HG02763 (cell line): ENCODE measurements around the gene EFHD2.
"Not testable (repeated sequence)": the region's sequence is repeated elsewhere in the genome, so short reads cannot be mapped to it uniquely, and the experiment has no call there.

Experiments used
- ATAC-seq: cut with Tn5 transposase; IDR thresholded peaks from one replicate; pipeline ENCODE4 v1.9.1; 2021; ENCODE audit warnings: mild to moderate bottlenecking, moderate library complexity; ENCODE audit not compliant: unreplicated experiment

EFHD2 gene

DNA sequence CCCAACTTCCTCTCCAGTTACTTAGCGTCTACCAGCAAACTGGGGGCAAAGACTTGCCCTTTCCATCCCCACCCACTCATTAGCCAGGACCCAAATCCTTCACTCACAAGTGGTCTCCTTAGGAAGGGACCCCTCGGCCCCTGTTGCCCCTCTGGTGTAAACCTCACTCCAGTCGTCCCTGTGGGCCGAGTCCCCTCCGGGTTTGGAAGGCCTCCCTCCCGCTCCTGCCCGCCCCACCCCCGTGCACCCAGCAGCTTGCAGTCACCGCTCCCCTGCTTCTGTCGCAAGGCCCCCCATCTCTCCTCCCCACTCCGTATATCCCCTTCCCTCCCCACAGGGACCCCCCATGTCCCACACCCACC is 1.2 kb downstream of the EFHD2 start:
- no peak for ATAC-seq

DNA sequence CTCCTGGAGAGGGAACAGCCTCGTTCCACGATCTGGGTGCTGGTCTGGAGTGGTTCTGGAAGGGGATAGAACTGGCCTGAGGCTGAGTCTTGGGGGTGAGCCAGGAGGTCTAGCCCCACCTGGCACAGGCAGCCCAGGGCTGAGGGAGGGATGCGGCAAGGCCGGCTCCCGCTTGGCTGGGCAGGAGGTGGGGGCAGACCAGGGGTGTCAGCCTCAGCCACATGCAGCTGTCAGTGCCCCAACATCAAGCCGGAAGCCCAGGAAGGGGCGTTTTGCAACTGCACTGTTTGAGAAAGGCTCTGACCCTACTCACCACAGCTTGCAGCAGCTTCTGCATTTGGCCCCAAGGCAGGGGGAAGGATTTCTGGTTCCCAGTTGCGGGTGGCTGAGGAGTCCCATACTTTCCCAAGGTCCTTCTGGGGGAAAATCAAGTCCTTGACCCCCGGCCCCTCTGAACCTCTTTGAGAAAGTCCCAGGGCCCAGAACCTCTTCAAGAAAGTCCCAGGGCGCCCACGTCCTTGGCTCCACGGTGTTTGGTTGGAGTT is 2.0 kb downstream of the EFHD2 start:
- peak; percentile 42 for ATAC-seq

DNA sequence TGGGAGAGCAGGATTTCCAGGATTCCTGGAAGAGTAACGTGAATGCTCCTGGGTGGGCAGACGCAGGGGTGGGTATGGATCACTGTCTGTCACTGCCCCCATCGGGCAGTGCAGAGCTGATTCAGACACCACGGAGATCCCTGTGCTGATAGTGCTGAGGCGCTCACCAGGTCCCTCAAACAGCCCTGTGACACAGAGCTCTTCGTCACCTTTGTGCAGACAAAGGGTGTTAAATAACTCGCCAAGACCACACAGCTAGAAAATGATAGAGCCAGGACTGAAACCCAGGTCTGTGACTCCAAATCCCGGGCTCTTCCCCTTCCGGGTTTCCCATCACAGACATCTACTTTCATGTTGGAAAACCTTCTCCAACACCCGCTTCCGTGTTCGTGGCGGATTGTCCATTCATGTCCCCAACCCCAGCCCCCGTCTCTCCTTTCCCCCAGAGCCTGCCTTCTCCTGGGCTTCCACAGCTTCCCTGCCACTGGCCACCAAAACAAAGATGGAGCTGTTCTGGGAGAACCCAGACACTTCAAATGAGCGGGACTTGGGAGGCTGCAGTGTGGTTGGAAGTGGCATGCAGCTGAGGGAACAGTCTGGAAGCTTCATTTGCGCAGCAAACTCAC is 2.6 kb downstream of the EFHD2 start:
- ATAC-seq = no peak

DNA sequence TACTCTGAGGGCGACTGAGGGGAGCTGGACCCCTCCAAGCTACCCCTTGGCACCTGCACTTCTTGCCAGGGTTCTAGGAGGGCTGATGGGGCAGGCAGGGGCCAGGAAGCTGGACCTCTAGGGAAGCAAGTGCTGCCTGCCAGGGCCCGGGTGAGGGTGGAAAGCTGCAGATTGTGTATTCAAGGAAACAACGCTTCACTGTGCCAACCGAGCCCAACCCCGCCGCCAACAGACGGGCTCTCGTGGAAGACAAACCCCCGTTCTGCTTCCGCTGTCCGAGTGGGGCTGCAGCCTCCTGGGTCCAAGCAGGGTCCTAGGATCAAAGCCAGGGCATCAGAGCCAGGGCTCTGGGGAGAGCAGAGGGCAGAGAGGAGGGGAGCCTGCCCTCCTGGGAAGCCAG is 3.2 kb downstream of the EFHD2 start:
- ATAC-seq = no peak

DNA sequence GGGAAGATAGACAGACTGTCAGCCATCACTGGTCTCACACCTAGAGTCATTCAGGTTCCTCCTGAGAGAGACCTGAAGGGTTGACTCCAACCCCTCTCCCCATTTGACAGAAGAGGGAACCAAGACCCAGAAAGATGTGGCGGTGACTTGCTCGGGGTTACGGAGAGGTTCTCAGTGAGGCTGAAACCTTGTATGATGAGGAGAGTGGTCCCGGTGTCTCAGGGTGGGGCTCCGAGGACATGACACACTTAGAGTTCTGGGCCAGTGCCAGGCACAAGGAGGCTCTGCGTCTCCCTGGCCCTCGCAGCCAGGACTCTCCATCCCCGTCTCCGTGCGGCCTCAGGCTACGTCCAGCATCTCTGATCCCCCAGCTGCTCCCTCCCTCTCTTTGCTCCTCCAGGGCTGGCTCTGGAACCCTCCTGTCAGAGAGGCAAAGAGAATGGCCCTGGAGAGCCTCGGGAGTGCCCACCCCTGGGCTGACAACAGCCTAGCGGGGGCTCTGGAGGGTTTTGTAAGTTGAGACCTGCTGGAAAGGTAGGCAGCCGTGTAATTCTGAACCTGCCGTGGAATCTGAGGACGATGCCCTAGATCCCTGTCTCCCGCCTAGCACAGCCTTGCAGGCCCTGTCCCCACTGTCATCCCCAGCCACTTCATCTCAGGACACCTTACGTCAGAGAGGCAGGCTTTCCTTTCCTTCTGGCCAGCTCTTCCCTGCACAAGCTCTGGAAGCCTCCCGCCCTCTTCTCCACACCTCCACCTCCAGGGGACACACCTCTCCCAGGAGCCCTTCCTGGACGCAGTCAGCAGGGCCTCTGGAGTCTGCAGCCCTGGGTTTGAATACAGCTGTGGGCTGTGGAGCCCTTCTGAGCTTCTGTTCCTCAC is 4.1 kb downstream of the EFHD2 start:
- ATAC-seq = no peak

DNA sequence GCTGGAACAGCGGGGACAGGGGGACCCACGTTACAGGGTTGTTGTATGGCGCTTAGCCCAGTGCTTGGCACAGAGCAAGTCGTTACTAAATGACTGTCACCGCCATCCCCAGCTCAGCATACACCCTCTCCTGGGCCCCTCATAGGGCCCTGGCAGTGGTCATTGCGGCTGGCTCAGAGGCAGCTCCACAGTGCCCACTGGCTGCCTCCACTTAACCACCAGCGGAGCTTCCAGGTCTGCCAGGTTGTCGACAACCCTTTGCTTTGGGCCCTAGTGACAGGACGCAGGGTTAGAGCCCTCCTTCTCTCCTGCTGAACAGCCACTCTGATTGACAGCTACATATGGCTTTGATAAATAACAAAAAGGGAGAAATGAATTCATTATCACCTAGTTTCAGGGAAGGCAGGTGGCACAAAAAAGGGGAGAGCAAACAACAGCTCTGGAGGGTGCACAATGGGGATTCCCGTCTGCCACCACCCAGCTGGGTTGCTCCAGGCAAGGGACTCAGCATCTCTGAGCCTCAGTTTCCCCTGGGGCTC is 4.8 kb downstream of the EFHD2 start:
- ATAC-seq = no peak

DNA sequence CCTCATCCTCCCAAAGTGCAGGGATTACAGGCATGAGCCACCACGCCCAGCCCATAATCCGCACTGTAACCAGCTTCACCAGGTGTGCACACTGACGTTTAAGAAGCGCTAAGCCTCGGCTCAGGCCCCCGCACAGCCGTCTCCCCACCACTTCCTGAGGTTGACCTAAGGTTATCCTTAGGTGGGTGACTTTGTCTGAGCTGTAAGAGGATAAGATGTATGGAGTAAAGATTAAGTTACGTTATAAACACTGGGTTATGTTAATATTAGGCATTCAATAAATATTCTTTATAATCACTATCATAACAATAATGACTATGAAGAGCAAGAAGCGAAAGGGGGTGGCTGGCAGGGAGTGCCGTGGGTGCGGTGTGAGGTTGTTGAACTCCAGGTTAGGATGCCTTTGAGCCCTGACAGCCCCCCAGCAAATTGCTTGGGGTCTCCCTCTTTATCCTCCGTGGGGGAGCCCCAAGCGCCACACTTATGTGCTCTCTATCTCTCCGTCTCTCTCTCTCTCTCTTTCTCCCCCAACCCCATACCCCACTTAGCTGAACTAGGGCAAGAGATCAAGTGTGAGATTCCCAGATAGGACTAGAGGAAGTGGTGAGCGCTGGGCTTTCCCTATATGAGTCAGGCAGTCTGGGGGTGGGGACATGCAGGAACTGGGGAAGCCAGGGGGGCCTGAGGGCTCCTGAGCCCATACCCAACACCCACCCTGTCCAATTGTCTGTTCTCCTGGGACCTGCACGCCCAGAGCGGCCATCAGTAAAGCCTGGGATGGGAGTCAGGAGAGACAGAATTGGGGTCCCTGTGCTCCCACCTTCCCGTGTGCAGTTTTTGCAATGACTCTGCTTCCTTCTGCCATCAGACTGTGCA is 7.6 kb downstream of the EFHD2 start:
- ATAC-seq = no peak

DNA sequence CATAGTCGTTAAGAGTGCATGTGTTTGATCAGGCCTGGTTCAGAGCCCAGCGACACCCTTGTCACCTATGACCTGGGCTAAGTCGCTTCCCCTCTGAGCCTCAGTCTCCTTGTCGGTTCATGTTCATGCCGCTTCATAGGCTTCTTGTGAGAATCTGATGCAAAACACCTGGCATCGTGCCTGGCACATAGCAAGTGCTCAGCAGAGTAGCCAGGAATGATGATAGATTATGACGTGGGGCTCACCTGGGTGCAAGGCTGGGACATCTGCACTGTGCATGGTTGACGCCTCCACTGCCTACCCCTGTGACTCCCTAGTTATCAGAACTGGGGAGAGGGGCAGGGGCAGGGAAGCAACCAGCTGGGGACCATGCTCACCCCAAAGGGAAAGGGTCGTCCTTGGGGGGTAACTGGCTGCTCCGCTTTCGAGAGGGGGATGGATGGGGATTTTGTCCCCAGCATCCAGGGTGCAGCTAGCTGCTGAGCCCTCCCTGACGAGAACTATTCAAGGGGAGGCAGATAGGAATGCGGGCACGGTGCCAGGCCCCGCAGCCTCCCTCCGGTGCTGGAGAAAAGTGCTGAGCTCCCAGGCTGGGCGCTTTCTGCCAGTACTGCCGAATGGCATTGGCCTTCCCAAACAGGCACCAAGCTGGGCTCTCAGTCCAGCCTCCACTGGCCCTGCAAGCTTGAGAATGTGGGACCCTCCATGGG is 9.3 kb downstream of the EFHD2 start:
- no peak for ATAC-seq

DNA sequence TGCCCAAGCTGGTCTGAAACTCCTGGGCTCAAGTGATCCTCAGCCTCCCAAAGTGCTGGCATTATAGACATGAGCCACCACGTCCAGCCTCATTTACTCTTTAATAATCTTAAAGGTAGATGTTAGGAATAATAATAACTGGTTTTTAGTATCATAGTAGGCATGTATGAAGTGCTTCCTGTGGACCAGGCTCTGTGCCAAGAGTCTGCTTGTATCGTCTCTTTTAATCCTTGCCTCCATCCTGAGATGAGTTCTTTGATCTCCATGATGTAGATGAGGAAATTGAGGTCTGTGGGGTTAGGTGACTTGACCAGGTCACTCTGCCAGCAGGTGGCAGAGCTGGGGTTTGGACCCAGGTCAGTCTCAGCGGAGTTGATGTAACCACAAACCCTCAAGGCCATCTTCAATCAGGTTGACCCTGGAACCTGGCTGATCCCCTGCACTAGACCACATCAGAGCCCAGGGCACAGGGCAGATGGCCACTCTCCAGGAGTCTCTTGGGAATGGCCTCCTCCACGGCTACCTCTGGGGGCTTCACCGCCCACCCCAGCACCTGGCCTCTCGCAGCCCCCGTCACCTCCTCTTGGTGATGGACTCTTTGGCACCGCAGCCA is 11.3 kb downstream of the EFHD2 start:
- no peak for ATAC-seq

DNA sequence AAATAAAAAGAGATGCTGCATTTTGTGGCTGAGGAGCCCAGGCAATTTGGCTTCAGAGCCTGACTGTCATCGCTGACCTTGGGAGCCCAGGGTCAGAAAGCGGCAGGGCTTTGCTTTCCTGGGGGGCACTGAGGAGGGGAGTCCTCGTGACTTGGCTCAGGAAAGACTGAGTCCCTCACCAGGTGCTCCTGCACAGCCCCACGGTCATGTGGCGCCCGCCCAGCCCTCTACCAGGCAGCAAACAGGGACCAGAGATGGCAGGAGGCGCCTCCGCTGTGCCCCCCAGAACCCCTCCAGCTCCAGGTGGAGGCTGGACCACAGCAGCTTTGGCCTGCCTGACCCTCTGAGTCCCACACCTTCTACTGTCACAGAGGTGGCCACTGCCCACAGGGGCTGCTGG is 13.2 kb downstream of the EFHD2 start:
- no peak for ATAC-seq

DNA sequence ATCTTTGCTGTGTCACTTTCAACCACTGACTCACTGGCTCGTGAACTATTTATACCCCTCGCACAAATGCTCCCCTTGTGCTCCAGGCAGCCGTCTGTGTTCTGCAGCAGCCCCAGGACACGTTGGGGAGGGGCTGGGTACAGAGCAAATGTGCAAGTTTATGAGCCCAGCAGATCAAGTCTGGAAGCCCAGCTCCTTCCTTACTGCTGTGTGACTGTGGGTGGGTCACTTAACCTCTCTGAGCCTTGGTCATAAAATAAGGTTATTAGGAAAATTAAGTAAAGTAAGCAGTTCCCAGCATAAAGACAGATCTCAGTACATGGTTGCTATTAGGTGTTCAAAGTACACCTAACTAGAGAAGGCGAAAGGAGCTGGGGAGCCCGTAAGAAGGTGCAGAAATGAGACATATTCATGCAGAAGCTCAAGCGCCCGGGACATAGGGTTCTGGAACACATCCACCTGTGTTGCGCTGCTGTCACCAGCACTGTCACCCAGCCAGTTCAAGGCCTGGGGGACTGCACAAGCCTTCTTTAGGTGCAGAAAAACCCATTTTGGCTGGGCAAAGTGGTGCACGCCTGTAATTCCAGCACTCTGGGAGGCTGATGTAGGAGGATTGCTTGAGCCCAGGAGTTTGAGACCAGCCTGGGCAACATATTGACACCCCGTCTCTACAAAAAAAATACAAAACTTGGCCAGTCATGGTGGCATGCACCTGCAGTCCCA is 13.8 kb downstream of the EFHD2 start:
- ATAC-seq = no peak

DNA sequence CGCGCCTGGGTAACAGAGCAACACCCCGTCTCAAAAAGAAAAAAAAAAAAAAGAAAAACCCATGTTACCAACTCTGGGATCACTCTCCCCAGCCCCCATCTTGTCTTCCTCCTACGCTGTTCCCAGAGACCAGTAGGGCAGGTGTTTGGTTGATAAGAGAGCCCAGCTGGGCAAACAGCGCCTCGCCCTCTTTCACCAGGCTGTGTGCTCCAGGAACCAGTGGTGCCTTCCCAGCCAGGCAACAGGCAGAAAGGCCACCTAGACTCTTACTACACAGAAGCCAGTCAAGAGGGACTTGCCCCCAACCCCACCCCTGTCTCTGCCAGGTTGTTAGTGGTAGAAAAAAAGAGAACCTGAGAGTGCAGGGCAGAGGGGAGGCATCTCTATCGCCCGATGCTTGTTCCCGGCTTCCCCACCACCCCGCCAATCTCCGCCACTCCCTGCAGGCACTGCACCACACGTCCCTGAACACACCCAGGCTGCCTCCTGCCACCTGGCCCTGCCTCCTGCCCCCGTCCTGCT is 14.5 kb downstream of the EFHD2 start:
- ATAC-seq = no peak

DNA sequence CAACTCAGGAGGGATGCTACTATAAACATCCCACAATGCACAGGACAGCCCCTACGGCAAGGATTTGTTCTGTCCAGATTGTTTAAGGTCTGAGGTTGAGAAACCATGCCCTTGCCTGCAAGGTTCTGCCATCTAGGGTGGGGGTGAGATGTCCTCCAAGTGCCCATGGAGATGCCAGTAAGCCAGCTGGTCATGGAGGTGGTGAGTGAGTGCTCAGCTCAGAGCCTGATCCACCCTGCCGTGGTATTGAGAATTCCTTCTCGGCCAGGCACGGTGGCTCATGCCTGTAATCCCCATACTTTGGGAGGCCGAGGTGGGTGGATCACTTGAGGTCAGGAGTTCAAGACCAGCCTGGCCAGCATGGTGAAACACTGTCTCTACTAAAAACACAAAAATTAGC is 15.3 kb downstream of the EFHD2 start:
- ATAC-seq = no peak

DNA sequence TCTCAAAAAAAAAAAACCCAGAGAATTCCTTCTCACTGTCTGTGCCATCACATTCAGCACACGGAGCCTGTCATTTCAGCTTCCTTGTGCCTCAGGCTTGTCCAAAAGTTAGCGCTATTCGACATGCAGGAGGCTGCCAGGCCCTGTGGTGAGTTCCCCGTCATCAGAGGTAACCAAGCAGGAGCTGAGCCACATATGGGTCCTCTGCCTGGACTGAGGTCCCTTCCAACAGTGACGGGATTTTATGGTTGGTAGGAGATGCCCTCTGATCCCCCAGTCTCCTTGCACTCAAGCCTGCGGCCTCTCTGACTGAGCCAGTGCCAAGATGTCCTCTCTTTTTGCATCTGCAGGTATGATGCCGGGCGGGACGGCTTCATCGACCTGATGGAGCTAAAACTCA is 15.8 kb downstream of the EFHD2 start:
- no peak for ATAC-seq

DNA sequence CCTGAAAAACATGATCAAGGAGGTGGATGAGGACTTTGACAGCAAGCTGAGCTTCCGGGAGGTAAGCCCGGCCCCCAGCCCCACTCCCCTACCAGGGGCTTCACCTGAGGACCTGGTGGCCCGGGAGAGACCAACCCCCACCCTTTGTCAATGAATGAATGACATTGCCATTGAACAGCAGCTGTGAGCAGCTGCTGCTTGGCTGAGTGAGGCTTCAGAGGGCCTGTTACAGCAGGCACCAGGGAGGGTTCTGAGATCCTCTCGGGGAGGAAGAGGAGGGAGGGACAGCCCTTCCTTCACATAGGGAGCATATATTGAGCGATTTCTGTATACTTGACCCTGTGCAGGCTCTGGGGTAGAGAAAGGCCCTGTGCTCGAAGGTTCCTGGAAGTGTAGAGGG is 16.3 kb downstream of the EFHD2 start:
- no peak for ATAC-seq

DNA sequence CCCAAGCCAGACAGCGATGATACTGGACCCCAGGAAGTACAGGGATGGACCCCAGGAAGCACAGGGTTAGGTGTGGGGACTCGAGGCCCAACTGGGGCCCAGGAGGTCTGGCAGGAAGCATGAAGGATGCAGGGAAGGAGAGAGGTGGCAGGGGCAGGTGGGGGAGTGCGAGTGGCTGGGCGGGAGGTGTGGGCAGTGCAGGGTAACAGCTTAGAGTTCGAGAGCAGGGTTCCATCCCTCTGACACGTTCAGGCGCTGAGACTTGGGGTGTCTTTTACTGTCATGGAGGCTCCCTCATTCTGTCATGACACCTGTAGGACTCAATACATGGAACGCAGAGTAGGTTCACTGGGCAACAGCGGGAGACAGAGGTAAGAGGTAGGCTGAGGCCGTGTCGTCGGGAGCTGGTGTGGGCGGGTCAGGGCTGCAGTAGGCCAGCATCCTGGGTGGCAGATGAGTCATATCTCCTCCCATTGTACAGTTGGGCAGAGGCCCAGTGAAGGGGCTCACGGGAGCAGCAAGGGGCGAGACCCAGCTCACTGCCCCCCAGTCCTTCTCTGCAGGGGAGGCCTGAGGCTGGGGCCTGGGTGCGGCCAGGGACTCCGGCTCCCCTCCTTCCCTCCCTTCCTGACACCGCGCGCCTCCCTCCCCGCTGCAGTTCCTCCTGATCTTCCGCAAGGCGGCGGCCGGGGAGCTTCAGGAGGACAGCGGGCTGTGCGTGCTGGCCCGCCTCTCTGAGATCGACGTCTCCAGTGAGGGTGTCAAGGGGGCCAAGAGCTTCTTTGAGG is 17.0 kb downstream of the EFHD2 start:
- no peak for ATAC-seq

DNA sequence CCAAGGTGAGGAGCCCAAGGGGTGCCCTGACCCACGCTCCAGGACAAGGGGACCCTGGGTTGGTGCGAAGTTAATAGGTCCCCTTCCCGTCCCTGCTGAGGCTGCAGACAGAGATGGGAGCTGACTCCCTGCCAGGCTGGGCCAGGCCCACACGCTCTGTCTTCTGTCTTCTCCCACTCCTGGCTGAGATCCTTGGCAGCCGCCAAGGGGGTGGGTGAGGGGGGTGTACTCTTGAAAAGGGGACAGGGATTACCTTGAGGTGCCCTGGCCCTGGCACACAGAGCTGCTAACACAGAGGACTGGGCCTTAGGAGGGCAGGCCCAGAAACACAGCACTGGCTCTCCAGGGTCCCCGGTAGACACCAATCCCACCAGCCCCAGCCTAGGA is 17.6 kb downstream of the EFHD2 start:
- no peak for ATAC-seq

DNA sequence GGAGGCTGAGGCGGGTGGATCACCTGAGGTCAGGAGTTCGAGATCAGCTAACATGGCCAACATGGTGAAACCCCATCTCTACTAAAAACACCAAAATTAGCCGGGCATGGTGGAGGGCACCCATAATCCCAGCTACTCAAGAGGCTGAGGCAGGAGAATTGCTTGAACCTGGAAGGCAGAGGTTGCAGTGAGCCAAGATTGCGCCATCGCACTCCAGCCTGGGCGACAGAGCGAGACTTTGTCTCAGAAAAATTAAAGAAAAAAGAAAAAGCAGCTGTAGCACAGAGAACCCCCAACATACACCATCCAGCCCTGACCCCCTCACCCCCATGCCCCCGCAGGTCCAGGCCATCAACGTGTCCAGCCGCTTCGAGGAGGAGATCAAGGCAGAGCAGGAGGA is 18.6 kb downstream of the EFHD2 start:
- not testable (repeated sequence) for ATAC-seq
